Gastroesophageal sphincter (tissue), 4 donors: ENCODE measurements around the gene TFF3. TPM values are rescaled to one million over a fixed set of nuclear protein-coding genes. Genes with fewer than 3 reads are reported as not detected.

Experiments used
- ATAC-seq: fragments of 150-250 bp; one replicate; pipeline ENCODE4 v1.9.1; 2016; ENCODE audit warnings: mild to moderate bottlenecking, moderate library complexity
- H3K27ac ChIP-seq, 4 donors: fragments of 200-600 bp; sonication (generic) in 3 of 4; 1 replicate in 3 of 4; 2 replicates in 1 of 4; pipeline ENCODE4 v1.5.1; 2016 to 2019
- H3K27me3 ChIP-seq: fragments of 200-600 bp; sonication (generic); one replicate; pipeline ENCODE4 v1.5.1; 2019
- H3K36me3 ChIP-seq, 2 donors: fragments of 200-600 bp; sonication (generic); one replicate each; pipeline ENCODE4 v1.5.1; 2019; ENCODE audit warnings: control low read depth in 1 of 2
- H3K4me1 ChIP-seq, 3 donors: fragments of 200-600 bp; sonication (generic); 1 replicate in 2 of 3; 2 replicates in 1 of 3; pipeline ENCODE4 v1.5.1; 2016 to 2019; ENCODE audit warnings: control low read depth in 2 of 3
- H3K4me3 ChIP-seq, 2 donors: fragments of 200-600 bp; sonication (generic); one replicate each; pipeline ENCODE4 v1.5.1; 2019; ENCODE audit warnings: mild to moderate bottlenecking in 1 of 2, moderate library complexity in 1 of 2
- H3K9me3 ChIP-seq, 3 donors: fragments of 200-600 bp; sonication (generic); one replicate each; pipeline ENCODE4 v1.5.1; 2017 to 2019; ENCODE audit warnings: control low read depth in 2 of 3
- CTCF ChIP-seq, 4 experiments: fragments of 200-600 bp in 2 of 4; fragments of 450-650 bp in 2 of 4; sonication (generic) in 1 of 4; IDR thresholded peaks; one replicate each; pipeline ENCODE4 v1.5.1; 2017 to 2019; ENCODE audit warnings: antibody characterized with exemption in 4 of 4, mild to moderate bottlenecking in 2 of 4, moderate library complexity in 2 of 4
- EP300 ChIP-seq: sonication (generic); formaldehyde crosslinking; IDR thresholded peaks from one replicate; pipeline ENCODE4 v1.6.1; 2017; ENCODE audit warnings: antibody characterized with exemption, mild to moderate bottlenecking
- POLR2A ChIP-seq, 2 donors: fragments of 450-650 bp; IDR thresholded peaks; one replicate each; pipeline ENCODE4 v1.6.1; 2017; ENCODE audit warnings: antibody characterized with exemption in 2 of 2, mild to moderate bottlenecking in 2 of 2, moderate library complexity in 1 of 2
- POLR2AphosphoS5 ChIP-seq: sonication (generic); formaldehyde crosslinking; IDR thresholded peaks from one replicate; pipeline ENCODE4 v1.6.1; 2017; ENCODE audit warnings: antibody characterized with exemption
- WGBS, 2 donors: methylation state at CpG; one replicate each; pipeline ENCODE4 v1.1.5; 2018; ENCODE audit warnings: low coverage in 1 of 2; 5-methylcytosine and 5-hydroxymethylcytosine counted together
- total RNA-seq, 4 donors: library from RNA; depleted of rRNA; stranded (reverse); fragments of >200 nt; gene quantifications; one replicate each; pipeline ENCODE4 v1.1.0, GENCODE V29; 2016

TFF3 gene
- total RNA-seq, 4 donors from 2014 or later, result 6.4 to 18.2 (median 10.5) TPM

DNA sequence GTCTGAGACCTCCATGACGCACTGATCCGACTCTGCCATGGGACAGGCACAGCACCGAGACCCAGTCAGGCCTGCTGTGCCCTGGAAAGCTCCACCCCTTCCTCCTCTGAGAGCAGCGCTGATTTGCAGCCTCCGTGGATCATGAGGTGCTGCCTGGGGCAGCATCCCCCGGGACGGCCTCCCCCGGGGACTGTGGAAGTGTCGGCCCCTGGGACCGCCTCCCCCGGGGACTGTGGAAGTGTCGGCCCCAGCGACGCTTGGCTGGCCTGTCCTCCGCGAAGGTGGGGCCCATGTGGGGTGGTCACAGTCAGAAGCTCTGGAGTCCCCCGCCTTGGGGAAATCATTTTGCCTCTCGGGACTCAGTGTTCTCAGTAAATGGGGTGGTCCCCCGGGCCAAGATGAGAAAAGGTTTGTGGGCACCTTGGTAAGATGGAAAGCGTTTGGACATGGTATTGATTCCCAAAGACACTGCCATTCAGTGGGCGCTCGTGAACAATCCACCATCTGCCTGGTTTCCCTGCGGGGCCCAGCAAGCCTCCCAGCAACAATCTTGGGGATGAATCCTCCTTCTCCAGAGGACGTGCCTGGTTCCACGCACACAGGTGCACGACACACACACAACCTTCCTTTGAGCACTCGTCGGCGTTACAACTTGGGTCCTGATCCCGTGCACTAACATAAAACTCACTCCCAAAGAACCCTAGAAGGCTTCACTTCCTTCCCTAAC, 32.6 kb upstream of the TFF3 start:
- H3K9me3 ChIP-seq, result no peaks in the 10 kb centered on the region
- 84 to 94% methylated on average over 9 to 13 of the region's 30 CpGs for WGBS, 2 donors
- no peaks in the 10 kb centered on the region for H3K36me3 ChIP-seq
- TF ChIP-seq POLR2AphosphoS5, result no peak
- no peak for TF ChIP-seq CTCF (IDR thresholded peaks at IDR 0.05)
- TF ChIP-seq POLR2A (IDR thresholded peaks at IDR 0.05), result no peak
- no peak overlapping the region for H3K27ac ChIP-seq
- no peak overlapping the region for H3K4me3 ChIP-seq
- H3K4me1 ChIP-seq, result no peaks in the 10 kb centered on the region
- H3K27me3 ChIP-seq, result peaks cover 36% of the 10 kb centered on the region
- ATAC-seq, result no peak

- no peak overlapping the region for H3K4me3 ChIP-seq
- peaks cover 36% of the 10 kb centered on the region for H3K27me3 ChIP-seq
- TF ChIP-seq EP300, result no peak
- H3K4me1 ChIP-seq, result no peaks in the 10 kb centered on the region
- no peak for ATAC-seq
- H3K27ac ChIP-seq, result no peak overlapping the region
- 70 to 88% methylated on average over 5 to 14 of the region's 30 CpGs for WGBS, 2 donors
- no peaks in the 10 kb centered on the region for H3K9me3 ChIP-seq
- H3K36me3 ChIP-seq, result no peaks in the 10 kb centered on the region
Measured at GRCh38 chr21:42346866-42347600, 31.8 kb upstream of the TFF3 start.

GRCh38 chr21:42346441-42346840, 31.2 kb upstream of the TFF3 start:
- no peak overlapping the region for H3K4me3 ChIP-seq
- WGBS, 2 donors, result 84 to 86% methylated on average over 3 to 7 of the region's 9 CpGs
- H3K4me1 ChIP-seq, result no peaks in the 10 kb centered on the region
- TF ChIP-seq POLR2AphosphoS5 (no peak), POLR2A (IDR thresholded peaks at IDR 0.05) (no peak), EP300 (no peak), CTCF (IDR thresholded peaks at IDR 0.05) (no peak)
- H3K9me3 ChIP-seq, result no peaks in the 10 kb centered on the region
- no peaks in the 10 kb centered on the region for H3K36me3 ChIP-seq
- no peak for ATAC-seq
- H3K27ac ChIP-seq, result no peak overlapping the region
- H3K27me3 ChIP-seq, result peaks cover 36% of the 10 kb centered on the region

- no peak for ATAC-seq
- H3K36me3 ChIP-seq, result no peaks in the 10 kb centered on the region
Measured at GRCh38 chr21:42344631-42345030, 29.4 kb upstream of the TFF3 start.

More at GRCh38 chr21:42344631-42345030, 29.4 kb upstream of the TFF3 start:
- no peak for TF ChIP-seq POLR2A (IDR thresholded peaks at IDR 0.05)
- TF ChIP-seq CTCF (IDR thresholded peaks at IDR 0.05), result no peak
- TF ChIP-seq POLR2AphosphoS5, result no peak
- TF ChIP-seq EP300, result no peak
- peaks cover 32% of the 10 kb centered on the region for H3K27me3 ChIP-seq
- WGBS, 2 donors, result 48 to 100% methylated on average over 2 to 4 of the region's 4 CpGs
- H3K27ac ChIP-seq, result no peak overlapping the region
- H3K9me3 ChIP-seq, result no peaks in the 10 kb centered on the region
- H3K4me3 ChIP-seq, result no peak overlapping the region
- H3K4me1 ChIP-seq, result no peaks in the 10 kb centered on the region
